GM03348 (cell line): ENCODE results near the gene RNF212.
"Not testable (repeated sequence)": the region's sequence is repeated elsewhere in the genome, so short reads cannot be mapped to it uniquely, and the experiment has no call there.

Source experiments
- DNase-seq: peaks from one replicate; pipeline ENCODE4 v3.0.0; 2012; ENCODE audit warnings: low spot score

RNF212 gene

GRCh38 chr4:1065732-1066131 lies 47.6 kb downstream of the RNF212 start:
- no peak for DNase-seq

- DNase-seq, result no peak
Measured at GRCh38 chr4:1062419-1062818, 50.9 kb downstream of the RNF212 start.

- no peak for DNase-seq
Measured at GRCh38 chr4:1061760-1062159, 51.6 kb downstream of the RNF212 start.

GRCh38 chr4:1061056-1061700 lies 52.2 kb downstream of the RNF212 start:
- DNase-seq, result no peak

- DNase-seq, result no peak
Measured at GRCh38 chr4:1060621-1061020, 52.7 kb downstream of the RNF212 start.

GRCh38 chr4:1060121-1060520 lies 53.2 kb downstream of the RNF212 start:
- DNase-seq, result no peak

GRCh38 chr4:1058997-1059665 lies 54.2 kb downstream of the RNF212 start:
- DNase-seq, result no peak

- no peak for DNase-seq
Measured at GRCh38 chr4:1058198-1058996, 55.0 kb downstream of the RNF212 start.

- no peak for DNase-seq
Measured at GRCh38 chr4:1057403-1057745, 56.0 kb downstream of the RNF212 start.

- DNase-seq, result no peak
Measured at GRCh38 chr4:1056671-1057402, 56.5 kb downstream of the RNF212 start.

- DNase-seq, result peak; percentile 64
Measured at GRCh38 chr4:1055721-1056590, 57.4 kb downstream of the RNF212 start.

GRCh38 chr4:1055243-1055701 lies 58.1 kb downstream of the RNF212 start:
- DNase-seq, result not testable (repeated sequence)

GRCh38 chr4:1054696-1055242 lies 58.6 kb downstream of the RNF212 start:
- not testable (repeated sequence) for DNase-seq

- not testable (repeated sequence) for DNase-seq
Measured at GRCh38 chr4:1053891-1054290, 59.5 kb downstream of the RNF212 start.

GRCh38 chr4:1053080-1053661 lies 60.2 kb downstream of the RNF212 start:
- DNase-seq, result peak; percentile 80

GRCh38 chr4:1052231-1052671 lies 61.1 kb downstream of the RNF212 start:
- no peak for DNase-seq

- no peak for DNase-seq
Measured at GRCh38 chr4:1051472-1051871, 61.9 kb downstream of the RNF212 start.

- no peak for DNase-seq
Measured at GRCh38 chr4:1050486-1051213, 62.7 kb downstream of the RNF212 start.

GRCh38 chr4:1049591-1049905 lies 63.8 kb downstream of the RNF212 start:
- DNase-seq, result no peak
